NOMO-1 (cell line): ENCODE results near the gene EEIG1.

ENCODE experiments used
- DNase-seq, 2 experiments: peaks; one replicate each; lab custom pipeline; 2025; ENCODE audit not compliant: unreplicated experiment in 2 of 2; lab: John Stamatoyannopoulos, UW

EEIG1 gene

GRCh38 chr9:127942216-127943010 lies 38.4 kb downstream of the EEIG1 start:
- DNase-seq = peak; percentile 44 to 74

- no peak for DNase-seq
These were observed 38.9 kb downstream of the EEIG1 start for GRCh38 chr9:127941961-127942215.

DNA sequence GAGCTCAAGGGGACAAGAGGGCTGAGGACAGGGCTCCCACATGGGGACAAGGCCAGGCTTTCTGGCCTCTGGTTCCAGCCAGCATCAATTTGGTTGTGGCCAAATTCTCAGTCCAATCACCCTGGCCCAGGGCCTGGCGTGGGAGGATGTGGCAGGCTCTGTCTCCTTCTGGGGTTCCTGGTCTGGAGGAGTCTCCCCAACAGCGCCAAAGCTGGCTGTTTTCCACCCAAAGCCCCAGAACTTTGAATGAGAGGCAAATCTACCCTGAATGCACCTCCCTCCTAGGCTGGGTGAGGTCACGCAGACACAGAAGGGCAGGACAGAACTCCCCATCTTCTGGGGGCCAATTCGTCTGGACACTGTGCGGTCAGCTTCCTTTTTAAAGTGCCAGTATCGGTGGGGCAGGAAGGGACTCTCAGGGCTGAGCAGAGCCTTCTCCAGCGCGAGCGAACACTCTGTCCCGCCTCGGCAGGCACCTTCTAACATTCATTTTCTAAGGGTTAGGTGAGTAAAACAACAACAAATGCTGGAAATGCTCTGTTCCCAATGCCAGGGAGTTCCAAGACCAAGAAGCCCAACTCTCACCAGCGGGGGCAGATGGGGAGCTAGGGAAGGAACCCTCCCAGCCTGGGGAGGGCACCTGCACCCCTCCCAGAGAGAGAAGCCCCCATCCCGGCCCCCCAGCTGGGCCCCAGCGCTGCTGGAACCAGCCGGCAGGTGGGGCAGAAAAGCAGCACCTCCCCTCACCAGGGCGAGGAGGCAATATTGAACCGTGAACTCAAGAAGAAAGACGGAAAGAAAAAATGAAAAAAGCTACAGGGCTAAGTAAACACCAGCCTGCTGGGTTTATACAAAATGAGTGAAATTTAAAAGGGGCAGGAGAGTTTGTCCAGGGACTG lies 39.5 kb downstream of the EEIG1 start:
- no peak for DNase-seq

DNA sequence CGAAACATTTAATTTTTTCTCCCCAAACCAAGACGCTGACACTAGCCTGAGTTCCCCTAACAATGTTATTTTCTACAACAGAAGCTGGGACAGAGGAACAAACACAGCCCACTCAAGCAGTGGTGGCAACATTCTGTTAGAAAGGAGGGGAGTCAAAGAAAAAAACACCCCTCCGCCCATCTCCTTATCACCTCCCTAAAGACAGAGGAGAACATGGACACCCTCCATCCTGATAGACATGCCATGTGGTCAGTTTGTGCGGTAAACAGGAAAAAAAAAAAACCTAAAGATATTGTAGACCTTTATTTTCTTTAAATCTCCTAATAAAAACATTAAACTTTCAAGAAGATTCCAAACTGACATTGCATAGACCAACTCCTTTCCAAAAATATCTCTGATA lies 40.2 kb downstream of the EEIG1 start:
- no peak for DNase-seq

GRCh38 chr9:127938298-127938690 lies 42.5 kb downstream of the EEIG1 start:
- no peak for DNase-seq

- peak; percentile 78 to 87 for DNase-seq
These were observed 43.1 kb downstream of the EEIG1 start, which contains the start of gene DPM2 for GRCh38 chr9:127937388-127938297. Gene DPM2, minus strand, starts transcription at chr9:127937854. Its CDS starts 34 bp downstream, at chr9:127937820.

GRCh38 chr9:127937056-127937387 lies 43.8 kb downstream of the EEIG1 start:
- no peak for DNase-seq

GRCh38 chr9:127936347-127936852 lies 44.4 kb downstream of the EEIG1 start:
- no peak for DNase-seq

DNA sequence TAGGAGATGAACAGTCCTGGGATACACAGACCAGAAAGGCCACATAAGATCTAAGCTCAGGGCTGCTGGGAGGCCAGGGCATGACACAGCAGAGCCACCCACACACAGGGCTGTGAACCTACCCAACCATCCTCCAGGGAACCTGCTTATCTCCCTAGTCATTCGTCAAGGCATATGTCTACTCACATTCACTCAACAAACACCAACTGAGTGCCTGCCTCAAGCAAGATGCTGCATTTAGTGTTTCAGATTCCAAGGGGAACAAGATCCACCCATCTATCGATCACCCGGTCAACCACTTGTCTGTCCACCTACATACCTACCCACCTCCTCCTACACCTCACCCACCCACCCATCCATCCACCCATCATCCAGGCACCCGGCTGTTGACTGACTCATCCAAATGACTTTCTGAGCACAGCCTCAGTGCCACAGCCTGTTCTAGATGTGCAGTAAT lies 45.0 kb downstream of the EEIG1 start:
- no peak for DNase-seq

- no peak for DNase-seq
These were observed 45.8 kb downstream of the EEIG1 start for GRCh38 chr9:127934986-127935385.

- no peak for DNase-seq
These were observed 46.5 kb downstream of the EEIG1 start for GRCh38 chr9:127934248-127934647.

- DNase-seq = peak in 1 of 2 experiments; percentile 28
These were observed 49.5 kb downstream of the EEIG1 start for GRCh38 chr9:127931092-127931881.
